IPS-20b (cell line): ENCODE results near the gene ASIC2.
"Not testable (repeated sequence)": the region's sequence is repeated elsewhere in the genome, so short reads cannot be mapped to it uniquely, and the experiment has no call there.

ENCODE experiments used
- H3K27ac ChIP-seq: one replicate; pipeline ENCODE4 v1.5.1; 2013; ENCODE audit warnings: low read length
- H3K27me3 ChIP-seq: 2 replicates; pipeline ENCODE4 v1.6.1; 2013; ENCODE audit warnings: mild to moderate bottlenecking, low read length, inconsistent platforms; ENCODE audit not compliant: insufficient read depth
- H3K36me3 ChIP-seq: 2 replicates; pipeline ENCODE4 v1.6.1; 2013; ENCODE audit warnings: low read depth, mild to moderate bottlenecking, inconsistent platforms, low read length, moderate library complexity; ENCODE audit not compliant: insufficient read depth
- H3K4me1 ChIP-seq: 2 replicates; pipeline ENCODE4 v1.6.1; 2013; ENCODE audit warnings: mild to moderate bottlenecking, control low read depth, inconsistent platforms, low read length, moderate library complexity; ENCODE audit not compliant: insufficient read depth
- H3K4me3 ChIP-seq: 2 replicates; pipeline ENCODE4 v1.5.1; 2013; ENCODE audit warnings: mild to moderate bottlenecking, low read length, inconsistent platforms
- H3K9ac ChIP-seq: 2 replicates; pipeline ENCODE4 v1.6.1; 2013; ENCODE audit warnings: low read depth, mild to moderate bottlenecking, inconsistent platforms, low read length, moderate library complexity
- H3K9me3 ChIP-seq: 2 replicates; pipeline ENCODE4 v1.6.1; 2013; ENCODE audit warnings: mild to moderate bottlenecking, low read depth, low read length, inconsistent platforms; ENCODE audit not compliant: insufficient read depth

The ASIC2 gene

GRCh38 chr17:33002246-33002645, 290.8 kb downstream of the ASIC2 start:
- Histone ChIP-seq H3K4me3 (no peak overlapping the region), H3K27ac (no peak overlapping the region)

GRCh38 chr17:32998887-32999228, 294.2 kb downstream of the ASIC2 start:
- Histone ChIP-seq H3K27ac (no peak overlapping the region), H3K4me3 (peak overlapping the region; percentile 44; the same call in 1 of the 2 replicates), H3K9ac (peak overlapping the region; percentile 11; the same call in 1 of the 2 replicates)

More at GRCh38 chr17:33002246-33002645, 290.8 kb downstream of the ASIC2 start:
- no peaks in the 10 kb centered on the region for H3K36me3 ChIP-seq
- H3K27me3 ChIP-seq: peaks cover 16% of the 10 kb centered on the region
- H3K9ac ChIP-seq: no peak overlapping the region
- H3K4me1 ChIP-seq: peaks cover 6% of the 10 kb centered on the region; the same call in 1 of the 2 replicates
- H3K9me3 ChIP-seq: no peaks in the 10 kb centered on the region

GRCh38 chr17:32998111-32998886, 294.8 kb downstream of the ASIC2 start:
- Histone ChIP-seq H3K9ac (peak overlapping the region; percentile 11; the same call in 1 of the 2 replicates), H3K9me3 (no peaks in the 10 kb centered on the region), H3K27ac (no peak overlapping the region), H3K4me3 (peak overlapping the region; percentile 44), H3K4me1 (0 out of 2 replicates have a peak, but pooled peaks cover 6% of the 10 kb centered on the region), H3K27me3 (peaks cover 16% of the 10 kb centered on the region), H3K36me3 (no peaks in the 10 kb centered on the region)

More at GRCh38 chr17:32998887-32999228, 294.2 kb downstream of the ASIC2 start:
- no peaks in the 10 kb centered on the region for H3K36me3 ChIP-seq
- 0 out of 2 replicates have a peak, but pooled peaks cover 6% of the 10 kb centered on the region for H3K4me1 ChIP-seq
- peaks cover 16% of the 10 kb centered on the region for H3K27me3 ChIP-seq
- H3K9me3 ChIP-seq: no peaks in the 10 kb centered on the region

DNA sequence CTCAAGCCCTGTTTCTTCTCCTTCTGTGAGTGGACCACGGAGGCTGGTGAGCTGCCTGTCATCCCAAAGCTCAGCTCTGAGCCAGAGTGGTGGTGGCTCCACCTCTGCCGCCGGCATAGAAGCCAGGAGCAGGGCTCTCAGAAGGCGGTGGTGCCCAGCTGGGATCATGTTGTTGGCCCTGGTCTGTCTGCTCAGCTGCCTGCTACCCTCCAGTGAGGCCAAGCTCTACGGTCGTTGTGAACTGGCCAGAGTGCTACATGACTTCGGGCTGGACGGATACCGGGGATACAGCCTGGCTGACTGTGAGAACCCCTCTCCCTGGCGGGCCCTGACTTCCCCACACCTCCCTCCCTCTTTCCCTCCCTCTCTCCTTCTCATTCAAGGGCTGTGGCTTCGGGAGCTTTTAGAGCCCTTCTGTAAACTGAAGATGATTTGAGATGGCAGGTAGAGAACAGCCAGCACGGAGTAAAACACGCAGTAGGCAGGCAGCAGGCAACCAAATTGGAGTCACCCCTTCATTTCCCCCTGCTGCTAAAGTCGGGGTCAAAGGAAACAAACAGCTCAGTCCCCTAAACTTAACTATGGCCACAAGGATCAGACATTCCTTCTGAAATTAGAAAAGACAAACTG, 297.6 kb downstream of the ASIC2 start:
- no peaks in the 10 kb centered on the region for H3K9me3 ChIP-seq
- no peak overlapping the region for H3K9ac ChIP-seq
- H3K4me1 ChIP-seq: 0 out of 2 replicates have a peak, but pooled peaks cover 6% of the 10 kb centered on the region
- no peaks in the 10 kb centered on the region for H3K36me3 ChIP-seq
- no peak overlapping the region for H3K27ac ChIP-seq
- peaks cover 16% of the 10 kb centered on the region for H3K27me3 ChIP-seq
- no peak overlapping the region for H3K4me3 ChIP-seq

DNA sequence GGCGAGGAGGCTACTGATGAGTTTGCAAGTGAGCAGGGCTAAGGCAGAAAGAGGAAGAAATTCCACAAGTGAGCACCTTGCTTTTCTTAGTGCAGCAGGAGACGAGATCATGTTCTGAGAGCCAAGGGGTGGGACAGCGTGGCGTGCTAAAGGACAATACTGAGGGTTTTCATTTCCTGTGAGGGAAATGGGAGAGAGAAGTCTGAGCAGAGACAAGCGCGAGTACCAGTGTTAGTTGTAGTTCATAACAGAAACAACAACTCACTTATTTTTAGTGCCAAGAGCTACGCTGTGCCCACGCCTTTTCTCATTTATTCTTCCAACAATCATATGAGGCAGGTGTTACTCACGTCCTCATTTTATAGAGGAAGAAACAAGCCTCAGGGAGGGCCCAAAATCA, 299.1 kb downstream of the ASIC2 start:
- Histone ChIP-seq H3K27me3 (peaks cover 14% of the 10 kb centered on the region), H3K4me3 (no peak overlapping the region), H3K9ac (no peak overlapping the region), H3K9me3 (0 out of 2 replicates have a peak, but pooled peaks cover 1% of the 10 kb centered on the region), H3K4me1 (0 out of 2 replicates have a peak, but pooled peaks cover 6% of the 10 kb centered on the region), H3K27ac (no peak overlapping the region), H3K36me3 (no peaks in the 10 kb centered on the region)

DNA sequence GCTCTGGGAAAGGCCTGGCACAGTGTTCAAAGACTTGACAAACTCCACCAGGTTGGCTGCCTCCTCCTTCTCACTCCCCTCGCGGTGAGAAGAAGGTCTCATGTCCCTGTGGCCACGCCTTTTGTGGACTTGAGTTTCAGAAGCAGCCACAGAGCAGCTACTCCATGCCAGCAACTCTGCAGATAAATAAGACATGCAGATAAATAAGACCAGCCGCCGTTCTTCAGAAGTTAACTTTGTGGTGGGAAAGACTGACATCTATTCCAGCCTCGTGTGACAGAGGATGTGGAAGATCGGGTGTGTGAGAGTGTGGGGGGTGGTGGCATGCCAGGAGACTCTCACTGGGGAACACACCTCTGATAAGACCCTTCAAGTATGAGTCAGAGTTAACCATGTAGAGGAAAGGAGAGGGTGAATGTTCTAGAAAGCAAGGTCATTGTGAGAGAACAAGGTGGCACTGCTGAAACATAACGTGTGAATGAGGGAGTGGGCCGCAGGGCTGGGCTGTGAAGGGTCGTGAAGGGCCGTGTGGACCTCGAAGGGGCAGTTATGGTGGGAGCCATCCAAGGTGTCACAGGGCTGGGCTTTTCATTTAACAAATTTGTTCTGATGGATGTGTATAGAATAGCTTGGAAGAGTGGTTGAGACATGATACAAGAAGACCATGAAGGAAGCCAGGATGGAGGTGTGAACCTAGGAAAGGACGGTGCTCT, 300.6 kb downstream of the ASIC2 start:
- Histone ChIP-seq H3K27ac (no peak overlapping the region), H3K36me3 (no peaks in the 10 kb centered on the region), H3K27me3 (no peaks in the 10 kb centered on the region), H3K9me3 (peaks cover 10% of the 10 kb centered on the region; the same call in 1 of the 2 replicates), H3K9ac (no peak overlapping the region), H3K4me1 (no peaks in the 10 kb centered on the region), H3K4me3 (no peak overlapping the region)

DNA sequence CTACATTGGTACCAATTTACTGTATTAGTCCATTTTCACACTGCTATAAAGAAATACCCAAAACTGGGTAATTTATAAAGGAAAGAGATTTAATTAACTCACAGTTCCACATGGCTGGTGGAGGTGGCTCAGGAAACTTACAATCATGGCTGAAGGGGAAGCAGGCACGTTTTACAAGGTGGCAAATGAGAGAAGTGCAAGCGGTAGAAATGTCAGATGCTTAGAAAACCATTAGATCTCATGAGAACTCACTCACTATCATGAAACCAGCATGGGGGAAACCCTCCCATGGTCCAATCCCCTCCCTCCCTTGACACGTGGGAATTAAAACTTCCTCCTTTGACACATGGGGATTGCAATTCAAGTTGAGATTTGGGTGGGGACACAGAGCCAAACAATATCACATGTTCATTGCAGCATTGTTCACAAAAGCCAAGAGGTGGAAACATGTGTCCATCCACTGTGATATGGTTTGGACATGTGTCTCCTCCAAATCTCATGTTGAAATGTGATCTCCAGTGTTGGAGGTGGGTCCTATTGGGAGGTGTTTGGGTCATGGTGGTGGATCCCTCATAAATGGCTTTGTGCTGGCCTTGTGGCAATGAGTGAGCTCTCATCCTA, 304.5 kb downstream of the ASIC2 start:
- Histone ChIP-seq H3K9me3 (peaks cover 15% of the 10 kb centered on the region), H3K4me3 (no peak overlapping the region), H3K36me3 (no peaks in the 10 kb centered on the region), H3K4me1 (no peaks in the 10 kb centered on the region), H3K9ac (no peak overlapping the region), H3K27ac (no peak overlapping the region), H3K27me3 (no peaks in the 10 kb centered on the region)

- H3K9ac ChIP-seq, H3K27me3 ChIP-seq, H3K27ac ChIP-seq, H3K4me1 ChIP-seq, H3K4me3 ChIP-seq, H3K36me3 ChIP-seq: not testable (repeated sequence)
- H3K9me3 ChIP-seq: peaks cover 19% of the 10 kb centered on the region
Measured at GRCh38 chr17:32987868-32988267, 305.2 kb downstream of the ASIC2 start.

GRCh38 chr17:32987453-32987805, 305.7 kb downstream of the ASIC2 start:
- not testable (repeated sequence) for H3K4me3 ChIP-seq, H3K27me3 ChIP-seq, H3K4me1 ChIP-seq, H3K27ac ChIP-seq, H3K36me3 ChIP-seq, H3K9ac ChIP-seq
- peaks cover 19% of the 10 kb centered on the region for H3K9me3 ChIP-seq

DNA sequence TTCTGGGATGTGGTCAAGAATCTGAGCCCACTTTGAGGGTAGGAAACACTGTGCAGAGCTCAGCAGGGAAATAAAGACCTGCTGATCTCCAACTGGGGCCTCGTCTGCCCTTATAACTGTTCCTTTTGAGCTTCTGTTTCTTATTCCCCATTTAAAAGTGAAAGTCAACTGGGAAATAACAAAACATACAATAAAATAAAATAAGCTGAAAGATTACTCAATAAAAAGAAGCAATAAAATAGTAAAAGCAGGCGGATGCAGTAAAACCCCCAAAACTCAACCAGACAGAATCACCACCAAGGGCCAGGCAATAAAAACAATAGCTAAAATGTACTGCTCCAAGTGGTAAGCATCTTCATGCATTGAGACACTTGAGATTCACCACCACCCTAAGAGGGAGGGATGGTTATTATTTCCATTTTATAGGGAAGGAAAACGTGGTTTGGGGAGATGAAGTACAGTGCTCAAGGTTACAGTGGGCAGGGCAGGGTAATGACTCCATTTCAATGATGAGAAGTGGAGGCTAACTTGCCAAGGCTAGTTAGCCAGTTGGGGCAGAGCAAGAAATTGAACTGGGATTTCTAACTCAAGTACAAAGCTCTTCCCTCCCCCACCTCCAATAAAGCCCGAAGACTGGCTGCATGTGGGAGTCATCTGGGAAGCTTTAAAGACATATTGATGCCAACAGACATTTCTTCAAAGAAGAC, 307.9 kb downstream of the ASIC2 start:
- Histone ChIP-seq H3K9me3 (peaks cover 34% of the 10 kb centered on the region), H3K27ac (no peak overlapping the region), H3K4me3 (no peak overlapping the region), H3K9ac (no peak overlapping the region), H3K27me3 (no peaks in the 10 kb centered on the region), H3K36me3 (no peaks in the 10 kb centered on the region), H3K4me1 (no peaks in the 10 kb centered on the region)

DNA sequence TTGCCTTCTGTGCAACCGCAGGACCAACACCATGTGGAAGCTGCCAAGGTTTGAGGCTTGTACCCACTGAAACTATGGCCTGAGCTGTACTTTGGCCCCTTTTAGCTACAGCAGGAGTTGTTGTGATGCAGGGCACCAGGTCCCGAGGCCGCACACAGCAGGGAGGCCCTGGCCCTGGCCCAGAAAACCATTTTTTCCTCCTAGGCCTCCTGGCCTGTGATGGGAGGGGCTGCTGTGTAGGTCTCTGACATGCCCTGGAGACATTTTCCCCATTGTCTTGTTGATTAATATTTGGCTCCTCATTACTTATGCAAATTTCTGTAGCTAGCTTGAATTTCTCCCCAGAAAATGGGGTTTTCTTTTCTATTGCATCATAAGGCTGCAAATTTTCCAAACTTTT, 311.5 kb downstream of the ASIC2 start:
- H3K9me3 ChIP-seq: peaks cover 24% of the 10 kb centered on the region
- H3K27ac ChIP-seq, H3K4me3 ChIP-seq, H3K4me1 ChIP-seq, H3K36me3 ChIP-seq, H3K27me3 ChIP-seq, H3K9ac ChIP-seq: not testable (repeated sequence)
